Measurements from ENCODE around the gene OGFR. TPM values are rescaled to one million over a fixed set of nuclear protein-coding genes. Genes with fewer than 3 reads are reported as not detected.

OGFR gene
- total RNA-seq, 1 donor, result 39.1 TPM

DNA sequence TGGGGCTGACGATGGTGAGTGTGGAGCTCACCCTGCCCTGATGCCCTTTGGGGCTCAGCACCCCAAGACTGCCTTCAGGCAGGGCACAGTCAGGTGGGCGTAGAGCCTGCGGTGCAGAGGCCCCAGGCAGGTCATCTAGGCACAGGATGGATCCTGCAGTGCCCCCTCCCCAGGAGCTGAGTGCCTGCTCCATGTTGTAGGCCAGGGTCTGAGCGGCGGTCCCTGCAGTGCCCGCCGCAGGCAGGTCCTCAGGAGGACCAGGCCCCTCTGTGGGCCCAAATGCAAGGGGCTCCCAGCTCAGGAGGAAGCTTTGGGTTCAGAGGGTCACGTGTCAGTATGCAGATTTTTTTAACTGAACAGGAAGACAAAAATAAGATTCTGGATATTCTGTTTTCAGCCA, 5.6 kb upstream of the OGFR start:
- H4K20me1 ChIP-seq (ENCODE audit: insufficient read depth, low read length), result peaks cover 8% of the 10 kb centered on the region
- no peaks in the 10 kb centered on the region for H3K27me3 ChIP-seq (ENCODE audit: insufficient read depth, low read length)
- peaks cover 21% of the 10 kb centered on the region for H3K36me3 ChIP-seq (ENCODE audit: insufficient read depth, low read length)
- no peak for DNase-seq (ENCODE audit: insufficient read length, low spot score, missing footprints)
- H3K9me3 ChIP-seq (ENCODE audit: low read depth, low read length), result no peaks in the 10 kb centered on the region
- no peak overlapping the region for H2AFZ ChIP-seq (ENCODE audit: low read length)
- H3K4me1 ChIP-seq (ENCODE audit: insufficient read depth, low read length), result peaks cover 6% of the 10 kb centered on the region
- H3K4me2 ChIP-seq (ENCODE audit: insufficient read depth, low read length), result no peak overlapping the region
- H3K79me2 ChIP-seq (ENCODE audit: insufficient read depth, low read length), result peaks cover 8% of the 10 kb centered on the region
- H3K4me3 ChIP-seq (ENCODE audit: insufficient read depth, low read length), result no peak overlapping the region
- H3K27ac ChIP-seq (ENCODE audit: low read depth, low read length), result no peak overlapping the region
- TF ChIP-seq, protein P1, sequence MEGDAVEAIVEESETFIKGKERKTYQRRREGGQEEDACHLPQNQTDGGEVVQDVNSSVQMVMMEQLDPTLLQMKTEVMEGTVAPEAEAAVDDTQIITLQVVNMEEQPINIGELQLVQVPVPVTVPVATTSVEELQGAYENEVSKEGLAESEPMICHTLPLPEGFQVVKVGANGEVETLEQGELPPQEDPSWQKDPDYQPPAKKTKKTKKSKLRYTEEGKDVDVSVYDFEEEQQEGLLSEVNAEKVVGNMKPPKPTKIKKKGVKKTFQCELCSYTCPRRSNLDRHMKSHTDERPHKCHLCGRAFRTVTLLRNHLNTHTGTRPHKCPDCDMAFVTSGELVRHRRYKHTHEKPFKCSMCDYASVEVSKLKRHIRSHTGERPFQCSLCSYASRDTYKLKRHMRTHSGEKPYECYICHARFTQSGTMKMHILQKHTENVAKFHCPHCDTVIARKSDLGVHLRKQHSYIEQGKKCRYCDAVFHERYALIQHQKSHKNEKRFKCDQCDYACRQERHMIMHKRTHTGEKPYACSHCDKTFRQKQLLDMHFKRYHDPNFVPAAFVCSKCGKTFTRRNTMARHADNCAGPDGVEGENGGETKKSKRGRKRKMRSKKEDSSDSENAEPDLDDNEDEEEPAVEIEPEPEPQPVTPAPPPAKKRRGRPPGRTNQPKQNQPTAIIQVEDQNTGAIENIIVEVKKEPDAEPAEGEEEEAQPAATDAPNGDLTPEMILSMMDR (IDR thresholded peaks at IDR 0.05; ENCODE audit: extremely low read depth, low read depth, low read length), result no peak

- DNase-seq (ENCODE audit: insufficient read length, low spot score, missing footprints), result no peak
- Histone ChIP-seq H2AFZ (ENCODE audit: low read length) (no peak overlapping the region), H4K20me1 (ENCODE audit: insufficient read depth, low read length) (peaks cover 8% of the 10 kb centered on the region), H3K9me3 (ENCODE audit: low read depth, low read length) (no peaks in the 10 kb centered on the region), H3K4me2 (ENCODE audit: insufficient read depth, low read length) (no peak overlapping the region), H3K79me2 (ENCODE audit: insufficient read depth, low read length) (peaks cover 8% of the 10 kb centered on the region), H3K27ac (ENCODE audit: low read depth, low read length) (no peak overlapping the region), H3K4me1 (ENCODE audit: insufficient read depth, low read length) (peaks cover 6% of the 10 kb centered on the region), H3K36me3 (ENCODE audit: insufficient read depth, low read length) (peaks cover 21% of the 10 kb centered on the region), H3K27me3 (ENCODE audit: insufficient read depth, low read length) (no peaks in the 10 kb centered on the region), H3K4me3 (ENCODE audit: insufficient read depth, low read length) (no peak overlapping the region)
- TF ChIP-seq, protein P1 (IDR thresholded peaks at IDR 0.05; ENCODE audit: extremely low read depth, low read depth, low read length), result no peak
Observed at GRCh38 chr20:62799459-62799858, 5.2 kb upstream of the OGFR start.

- no peak for DNase-seq (ENCODE audit: insufficient read length, low spot score, missing footprints)
- Histone ChIP-seq H3K4me3 (ENCODE audit: insufficient read depth, low read length) (no peak overlapping the region), H4K20me1 (ENCODE audit: insufficient read depth, low read length) (peaks cover 8% of the 10 kb centered on the region), H3K27ac (ENCODE audit: low read depth, low read length) (no peak overlapping the region), H3K79me2 (ENCODE audit: insufficient read depth, low read length) (peaks cover 8% of the 10 kb centered on the region), H3K36me3 (ENCODE audit: insufficient read depth, low read length) (peaks cover 21% of the 10 kb centered on the region), H3K4me1 (ENCODE audit: insufficient read depth, low read length) (peaks cover 6% of the 10 kb centered on the region), H3K27me3 (ENCODE audit: insufficient read depth, low read length) (no peaks in the 10 kb centered on the region), H3K9me3 (ENCODE audit: low read depth, low read length) (no peaks in the 10 kb centered on the region), H2AFZ (ENCODE audit: low read length) (no peak overlapping the region), H3K4me2 (ENCODE audit: insufficient read depth, low read length) (no peak overlapping the region)
- TF ChIP-seq, protein P1 (IDR thresholded peaks at IDR 0.05; ENCODE audit: extremely low read depth, low read depth, low read length), result no peak
Observed at GRCh38 chr20:62799873-62800272, 4.8 kb upstream of the OGFR start.

DNA sequence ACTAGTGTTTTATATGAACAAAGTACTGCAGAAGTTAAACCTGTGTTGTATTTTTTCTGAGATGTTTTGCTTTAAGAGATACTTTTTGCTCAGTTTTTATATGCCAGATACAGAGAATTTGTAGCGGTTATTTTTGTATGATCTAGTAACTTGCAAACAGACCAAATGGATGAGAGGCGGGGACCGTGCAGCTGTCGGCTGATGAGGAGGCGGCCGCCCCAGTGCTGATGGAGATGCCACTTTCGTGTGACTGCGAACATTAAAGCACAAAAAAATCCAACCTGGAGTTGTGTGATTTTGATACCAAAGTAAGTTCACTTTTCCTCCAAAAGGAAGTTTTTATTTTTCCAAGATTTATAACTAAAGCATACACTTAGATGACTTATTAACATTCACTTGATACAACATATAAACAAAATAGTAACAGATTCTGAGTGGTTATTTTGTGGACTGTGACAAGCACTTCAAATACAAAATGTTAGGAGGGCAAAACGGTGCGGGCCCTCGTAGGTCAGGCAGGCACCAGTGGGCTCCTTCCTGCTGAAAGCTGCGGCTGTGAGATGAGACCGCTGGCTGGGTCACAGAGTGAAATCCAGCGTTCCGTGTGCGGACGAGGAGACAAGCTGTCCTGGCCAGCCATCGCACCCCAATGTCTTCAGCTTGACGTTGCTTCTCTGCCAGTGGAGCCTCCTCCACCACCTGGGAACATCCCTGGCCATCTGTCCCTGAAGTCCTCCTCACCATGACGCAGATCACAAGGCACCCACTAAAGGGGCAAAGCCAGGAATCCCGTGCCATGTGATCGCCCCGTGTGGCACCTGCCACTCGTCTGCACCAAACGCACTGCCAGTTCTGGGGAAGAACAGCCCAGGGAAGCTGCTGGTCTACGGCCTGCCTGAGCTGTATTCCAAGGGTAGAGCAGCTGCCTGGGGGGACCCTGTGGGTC, 4.0 kb upstream of the OGFR start:
- H3K4me1 ChIP-seq (ENCODE audit: insufficient read depth, low read length), result peaks cover 7% of the 10 kb centered on the region
- peaks cover 12% of the 10 kb centered on the region for H3K79me2 ChIP-seq (ENCODE audit: insufficient read depth, low read length)
- no peak overlapping the region for H2AFZ ChIP-seq (ENCODE audit: low read length)
- no peaks in the 10 kb centered on the region for H3K27me3 ChIP-seq (ENCODE audit: insufficient read depth, low read length)
- H4K20me1 ChIP-seq (ENCODE audit: insufficient read depth, low read length), result peaks cover 11% of the 10 kb centered on the region
- no peak overlapping the region for H3K4me3 ChIP-seq (ENCODE audit: insufficient read depth, low read length)
- H3K36me3 ChIP-seq (ENCODE audit: insufficient read depth, low read length), result peaks cover 21% of the 10 kb centered on the region
- no peak overlapping the region for H3K27ac ChIP-seq (ENCODE audit: low read depth, low read length)
- TF ChIP-seq, protein P1 (IDR thresholded peaks at IDR 0.05; ENCODE audit: extremely low read depth, low read depth, low read length), result no peak
- no peak for DNase-seq (ENCODE audit: insufficient read length, low spot score, missing footprints)
- no peak overlapping the region for H3K4me2 ChIP-seq (ENCODE audit: insufficient read depth, low read length)
- H3K9me3 ChIP-seq (ENCODE audit: low read depth, low read length), result no peaks in the 10 kb centered on the region
